ENCODE results near the gene TNFRSF1B. TPM values are rescaled to one million over a fixed set of nuclear protein-coding genes. Genes with fewer than 3 reads are reported as not detected.

The TNFRSF1B gene
- total and polyA plus RNA-seq, 9 of the 15 experiments (the other 6 are each of a cell fraction or from before 2014, with no cell fraction given), result 8.8 to 91.3 (median 36.0) TPM

GRCh38 chr1:12124693-12125421 is 41.9 kb upstream of the TNFRSF1B start (continued):
- TF ChIP-seq BCLAF1 (IDR thresholded peaks at IDR 0.05; ENCODE audit: borderline replicate concordance in 1 of 2, control insufficient read depth in 1 of 2, low read depth in 2 of 2, low read length in 1 of 2), result no peak
- peak; percentile 99 for TF ChIP-seq ARID2 (IDR thresholded peaks at IDR 0.05)
- 0 out of 2 replicates have a peak, but pooled peaks have one; percentile 50 for TF ChIP-seq HDGF (IDR thresholded peaks at IDR 0.05)
- TF ChIP-seq ZNF24 (IDR thresholded peaks at IDR 0.05), result peak; percentile 29; the same call in 1 of the 2 replicates
- TF ChIP-seq ZNF436 (CRISPR knock-in tag; IDR thresholded peaks at IDR 0.05), result no peak
- no peak; the same call in 1 of the 2 replicates for TF ChIP-seq TFAP4 (CRISPR knock-in tag; IDR thresholded peaks at IDR 0.05; ENCODE audit: borderline replicate concordance)
- TF ChIP-seq ZNF398 (CRISPR knock-in tag; IDR thresholded peaks at IDR 0.05), result no peak
- TF ChIP-seq XRCC3 (IDR thresholded peaks at IDR 0.05), result no peak
- no peak for TF ChIP-seq CTBP1 (IDR thresholded peaks at IDR 0.05; ENCODE audit: borderline replicate concordance)
- TF ChIP-seq ZNF239 (CRISPR knock-in tag; IDR thresholded peaks at IDR 0.05), result no peak
- TF ChIP-seq PATZ1 (CRISPR knock-in tag; IDR thresholded peaks at IDR 0.05; ENCODE audit: borderline replicate concordance), result no peak
- TF ChIP-seq CLOCK (CRISPR knock-in tag; IDR thresholded peaks at IDR 0.05; ENCODE audit: borderline replicate concordance), result no peak
- TF ChIP-seq ARID1B (IDR thresholded peaks at IDR 0.05), result peak; percentile 18; the same call in 1 of the 2 replicates
- TF ChIP-seq IRF2 (CRISPR knock-in tag; IDR thresholded peaks at IDR 0.05), result no peak
- no peak for TF ChIP-seq ZNF780A (CRISPR knock-in tag; IDR thresholded peaks at IDR 0.05)
- no peak for TF ChIP-seq ZNF584 (CRISPR knock-in tag; IDR thresholded peaks at IDR 0.05; ENCODE audit: low read depth)
- TF ChIP-seq ZNF644 (tag; IDR thresholded peaks at IDR 0.05; ENCODE audit: low read depth), result no peak
